Posterior cingulate gyrus (tissue), 11 donors: ENCODE data around the gene TAF1B.

Source experiments
- DNase-seq, 10 donors: peaks; one replicate each; pipeline versions ENCODE4 v3.0.0 to v3.0.0-alpha.2; 2020 to 2021; ENCODE audit warnings: mixed read lengths in 3 of 10
- intact Hi-C: fragments of 100-400 bp; cut with DNase I; formaldehyde crosslinking; loops from one replicate; pipeline ENCODE4 v1.15.1; 2023

The TAF1B gene

GRCh38 chr2:9975328-9975727 is 132.1 kb downstream of the TAF1B start:
- intact Hi-C loops: no loop called here

DNA sequence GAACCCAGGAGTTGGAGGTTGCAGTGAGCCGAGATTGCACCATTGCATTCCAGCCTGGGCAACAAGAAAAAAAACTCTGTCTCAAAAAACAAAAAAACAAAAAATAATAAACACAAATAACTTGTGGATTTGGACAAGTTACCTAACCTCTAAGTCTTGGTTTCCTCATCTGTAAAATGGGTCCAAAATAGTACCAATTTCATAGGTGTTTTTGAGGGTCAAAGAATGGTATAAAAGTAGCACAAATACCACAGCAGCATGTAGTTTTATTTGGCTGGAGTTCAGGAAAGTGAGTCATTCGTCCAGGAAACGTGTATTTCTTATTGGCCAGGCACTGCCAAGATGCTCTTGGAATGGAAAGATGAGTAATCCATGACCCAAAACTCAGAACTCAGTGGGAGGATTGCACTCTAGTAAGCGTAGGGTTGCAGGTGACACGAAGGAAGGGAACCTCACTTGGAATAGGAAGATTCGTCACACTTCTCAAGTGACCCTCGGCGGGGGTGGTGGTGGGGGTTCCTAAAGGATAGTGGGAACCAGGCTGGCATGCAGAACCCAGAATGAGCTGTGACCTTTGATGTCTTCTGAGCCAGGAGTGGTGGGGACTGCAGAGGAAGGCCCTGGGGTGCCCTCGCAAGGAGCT is 132.7 kb downstream of the TAF1B start:
- DNase-seq: no peak
- intact Hi-C loops: no loop called here

More at GRCh38 chr2:9975328-9975727, 132.1 kb downstream of the TAF1B start:
- DNase-seq: no peak

- no peak for DNase-seq
- intact Hi-C loops: no loop called here
Observed at GRCh38 chr2:9979977-9980376, 136.7 kb downstream of the TAF1B start.

- intact Hi-C loops: no loop called here
- DNase-seq: no peak
Observed at GRCh38 chr2:9980520-9980919, 137.2 kb downstream of the TAF1B start.

DNA sequence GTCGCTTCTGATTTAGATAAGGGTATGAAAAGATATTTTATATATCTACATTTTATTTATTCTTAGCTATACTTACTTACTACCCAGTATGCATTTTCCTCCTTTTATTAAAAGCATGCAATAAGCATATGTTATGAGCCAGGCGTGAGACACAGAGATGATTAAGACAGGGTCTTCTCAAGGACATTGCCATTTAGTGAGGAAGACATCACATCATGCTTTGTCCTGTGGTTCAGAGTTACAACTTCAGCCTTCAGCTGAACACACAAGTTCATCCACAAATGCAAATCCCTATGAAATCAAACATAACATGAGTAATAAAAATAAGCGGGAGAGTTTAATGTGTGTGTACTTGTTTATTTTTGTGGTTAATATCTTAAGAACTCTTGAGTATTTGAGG is 138.4 kb downstream of the TAF1B start:
- intact Hi-C loops: no loop called here
- no peak for DNase-seq

- intact Hi-C loops: no loop called here
- DNase-seq: no peak
Observed at GRCh38 chr2:9982248-9982647, 139.0 kb downstream of the TAF1B start.

DNA sequence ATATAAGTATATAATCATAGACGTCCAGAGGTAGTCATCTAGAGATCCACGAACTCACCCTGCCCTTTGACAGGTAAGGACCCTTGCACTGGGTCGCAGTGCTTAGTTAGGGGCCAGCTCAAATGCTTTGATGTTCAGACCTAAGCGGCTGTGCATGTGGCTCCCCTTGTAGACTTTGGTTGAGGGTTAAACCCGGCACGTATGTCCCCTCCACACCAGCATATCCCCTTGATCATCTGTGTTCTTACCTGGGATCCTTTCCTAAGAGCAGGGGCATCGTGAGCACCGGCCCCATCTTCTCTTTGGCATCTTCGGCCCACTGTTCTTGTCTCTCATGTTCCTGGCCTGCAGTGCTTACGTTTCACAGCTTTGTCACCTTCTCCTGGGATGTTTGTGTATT is 139.6 kb downstream of the TAF1B start:
- no peak for DNase-seq
- intact Hi-C loops: no loop called here

GRCh38 chr2:9983401-9984216 is 140.3 kb downstream of the TAF1B start:
- DNase-seq: no peak
- intact Hi-C loops: loop anchor here (1.0 kb wide), 1 partner anchor 65 kb away; no protein-coding TSS in a partner anchor
